K562 (cell line): ENCODE data around the gene MRPL37. TPM values are rescaled to one million over a fixed set of nuclear protein-coding genes. Genes with fewer than 3 reads are reported as not detected.

Experiments used
- ATAC-seq: fragments of 200-7000 bp; cut with Tn5 transposase; 3 replicates; pipeline ENCODE4 v1.9.1; 2020; ENCODE audit warnings: moderate library complexity
- BruUV-seq: library from RNA; stranded (reverse); fragments of 400-500 nt; replicated peaks from 2 replicates; lab custom pipeline; 2021; lab: Mats Ljungman, UMichigan
- CTCF ChIA-PET: fragments of 300-600 bp; formaldehyde crosslinking; extraction: SDS; loops from one replicate; lab custom pipeline; 2021; ENCODE audit warnings: low intra/inter-chr PET ratio; lab: Yijun Ruan, JAX
- POLR2A ChIA-PET: fragments of 300-600, 350-650 bp; sonication (Branson Sonifier 250); formaldehyde crosslinking; extraction: SDS; loops from one replicate; lab custom pipeline; 2021; ENCODE audit warnings: antibody characterized with exemption, inconsistent platforms; lab: Yijun Ruan, JAX
- DNase-seq, 4 experiments: peaks; one replicate each; pipeline versions ENCODE4 v3.0.0 to v3.0.0-alpha.2; 2011 to 2018; ENCODE audit warnings: low spot score in 3 of 4, mixed read lengths in 3 of 4; ENCODE audit errors: extremely low read depth in 1 of 4
- FAIRE-seq: peaks from 2 replicates; lab custom pipeline; 2011; peaks lifted over from hg19 to GRCh38; lab: Jason Lieb, UNC
- H2AFZ ChIP-seq: 2 replicates; pipeline ENCODE4 v1.6.0; 2011; ENCODE audit warnings: low read depth, low read length, control low read depth, inconsistent platforms
- H3K27ac ChIP-seq: fragments of 200-600 bp; 3 replicates; pipeline ENCODE4 v1.8.0; 2011; ENCODE audit warnings: low read depth, mild to moderate bottlenecking, control low read depth, inconsistent platforms, low read length, moderate library complexity, mixed read lengths; ENCODE audit errors: extremely low read depth
- H3K27me3 ChIP-seq, 2 experiments: fragments of 300-600 bp in 1 of 2; 2 replicates in 1 of 2; 3 replicates in 1 of 2; pipeline versions ENCODE4 v1.6.0 to v1.8.0; 2011; ENCODE audit warnings: inconsistent platforms in 2 of 2, low read length in 2 of 2, mild to moderate bottlenecking in 1 of 2, mixed read lengths in 1 of 2, moderate library complexity in 1 of 2; ENCODE audit not compliant: control insufficient read depth in 2 of 2, insufficient read depth in 2 of 2
- H3K36me3 ChIP-seq: fragments of 300-600 bp; 3 replicates; pipeline ENCODE4 v1.8.0; 2011; ENCODE audit warnings: mild to moderate bottlenecking, low read length, inconsistent platforms; ENCODE audit not compliant: control insufficient read depth, insufficient read depth
- H3K4me1 ChIP-seq, 2 experiments: fragments of 200-600 bp in 1 of 2; replicated peaks in 1 of 2; 2 replicates in 1 of 2; 3 replicates in 1 of 2; pipeline versions ENCODE4 v1.5.1 to v1.8.0; 2011; ENCODE audit warnings: inconsistent platforms in 2 of 2, low read length in 2 of 2, mild to moderate bottlenecking in 1 of 2, mixed read lengths in 1 of 2, moderate library complexity in 1 of 2; ENCODE audit not compliant: control insufficient read depth in 2 of 2, insufficient read depth in 2 of 2
- H3K4me2 ChIP-seq: 2 replicates; pipeline ENCODE4 v1.6.1; 2011; ENCODE audit warnings: low read length, control low read depth, inconsistent platforms, mixed read lengths; ENCODE audit not compliant: insufficient read depth
- H3K4me3 ChIP-seq: fragments of 200-600 bp; sonication (generic), shearing (Covaris generic); 2 replicates; pipeline ENCODE4 v1.5.1; 2016; ENCODE audit warnings: control low read depth, inconsistent platforms
- H3K79me2 ChIP-seq: fragments of 200-600 bp; 3 replicates; pipeline ENCODE4 v1.8.0; 2011; ENCODE audit warnings: low read length, inconsistent platforms; ENCODE audit not compliant: control insufficient read depth, insufficient read depth
- H3K9ac ChIP-seq, 2 experiments: 2 replicates each; pipeline versions ENCODE4 v1.6.0 to v1.6.1; 2011; ENCODE audit warnings: low read depth in 2 of 2, low read length in 2 of 2, control low read depth in 1 of 2, inconsistent platforms in 1 of 2, mild to moderate bottlenecking in 1 of 2, mixed read lengths in 1 of 2; ENCODE audit not compliant: insufficient read depth in 1 of 2
- H3K9me1 ChIP-seq: one replicate; pipeline ENCODE4 v1.6.0; 2011; ENCODE audit warnings: inconsistent platforms, mild to moderate bottlenecking, low read length, moderate library complexity; ENCODE audit not compliant: control insufficient read depth, insufficient read depth
- H3K9me3 ChIP-seq: replicated peaks from 2 replicates; pipeline ENCODE4 v1.5.1; 2011; ENCODE audit warnings: low read depth, low read length, inconsistent platforms; ENCODE audit not compliant: control insufficient read depth, insufficient read depth
- H4K20me1 ChIP-seq: replicated peaks from 2 replicates; pipeline ENCODE4 v1.6.1; 2011; ENCODE audit warnings: low read length, inconsistent platforms, mixed read lengths; ENCODE audit not compliant: control insufficient read depth, insufficient read depth
- CREB5 ChIP-seq: fragments of 250-450 bp; sonication (Bioruptor Pico); IDR thresholded peaks from 2 replicates; pipeline ENCODE4 v1.5.0; 2020; ENCODE audit warnings: mild to moderate bottlenecking
- DPF2 ChIP-seq: fragments of 450-650 bp; IDR thresholded peaks from 2 replicates; pipeline ENCODE4 v1.6.1; 2016
- ELF1 ChIP-seq: fragments of 200-800 bp; sonication (Bioruptor generic); IDR thresholded peaks from 2 replicates; pipeline ENCODE4 v1.6.1; 2016; ENCODE audit warnings: missing genetic modification characterization, missing compliant biosample characterization
- HDAC2 ChIP-seq: fragments of 450-650 bp; IDR thresholded peaks from 2 replicates; pipeline ENCODE4 v1.6.1; 2016; ENCODE audit warnings: mild to moderate bottlenecking
- KAT8 ChIP-seq: fragments of 450-650 bp; IDR thresholded peaks from 2 replicates; pipeline ENCODE4 v1.6.1; 2016; ENCODE audit warnings: low read depth, mild to moderate bottlenecking
- MXD1 ChIP-seq: fragments of 250-450 bp; sonication (Bioruptor Pico); IDR thresholded peaks from 2 replicates; pipeline ENCODE4 v1.8.0; 2021; ENCODE audit warnings: borderline replicate concordance, mild to moderate bottlenecking, moderate library complexity; ENCODE audit not compliant: poor library complexity, severe bottlenecking
- POLR2B ChIP-seq: fragments of 450-650 bp; IDR thresholded peaks from 2 replicates; pipeline ENCODE4 v1.6.1; 2018; ENCODE audit warnings: low read depth; ENCODE audit not compliant: partially characterized antibody
- RBBP5 ChIP-seq: fragments of 200-600 bp; sonication (generic); IDR thresholded peaks from 2 replicates; pipeline ENCODE4 v1.6.1; 2012; ENCODE audit warnings: borderline replicate concordance, mild to moderate bottlenecking, low read length, control low read depth, inconsistent platforms; ENCODE audit not compliant: insufficient read depth, poor library complexity, severe bottlenecking
- SNAPC5 ChIP-seq: fragments of 250-450 bp; sonication (Bioruptor Pico); IDR thresholded peaks from 2 replicates; pipeline ENCODE4 v1.8.0; 2021; ENCODE audit warnings: moderate library complexity, mild to moderate bottlenecking, inconsistent platforms
- SNRNP70 ChIP-seq: fragments of 200-400 bp; formaldehyde crosslinking; optimal IDR thresholded peaks from 2 replicates; pipeline ENCODE3; 2017; ENCODE audit warnings: low read depth, low read length
- VEZF1 ChIP-seq: fragments of 200-800 bp; sonication (Bioruptor generic); IDR thresholded peaks from 2 replicates; pipeline ENCODE4 v1.6.1; 2017; ENCODE audit warnings: missing genetic modification characterization, missing compliant biosample characterization
- ZBED1 ChIP-seq: IDR thresholded peaks from 2 replicates; pipeline ENCODE4 v1.6.1; 2014
- ZNF354B ChIP-seq: fragments of 250-450 bp; sonication (Bioruptor Pico); IDR thresholded peaks from 2 replicates; pipeline ENCODE4 v1.4.0; 2020
- ZNF445 ChIP-seq: fragments of 250-450 bp; sonication (Bioruptor Pico); IDR thresholded peaks from 2 replicates; pipeline ENCODE4 v1.4.0; 2020; ENCODE audit warnings: low read depth, mild to moderate bottlenecking, moderate library complexity
- WGBS: fragments of 100-300 bp; shearing (Covaris generic); methylation state at CpG from one replicate; pipeline ENCODE4 v1.1.6; 2016; ENCODE audit warnings: low coverage, mixed read lengths; ENCODE audit not compliant: insufficient coverage; ENCODE audit errors: missing lambda C conversion rate; 5-methylcytosine and 5-hydroxymethylcytosine counted together
- in situ Hi-C: fragments of 300-500 bp; cut with MboI; formaldehyde crosslinking; loops from 4 replicates; pipeline ENCODE4 v1.15.0; 2018; ENCODE audit warnings: inconsistent platforms, mixed read lengths
- intact Hi-C: fragments of 100-400 bp; cut with micrococcal nuclease; formaldehyde crosslinking; loops from 2 replicates; pipeline ENCODE4 v1.14.2; 2022
- polyA plus RNA-seq, 8 experiments: library from polyadenylated mRNA; depleted of rRNA in 4 of 8; stranded (reverse) in 5 of 8; unstranded in 3 of 8; fragments of >200 nt; fragmentation: Nextera tagmentation in 2 of 8; fragmentation: Illumina TruSeq in 1 of 8; extraction: Ambion mirVana in 2 of 8; extraction: Trizol in 1 of 8; gene quantifications; 2 replicates each; pipeline versions ENCODE4 v1.2.1 to v1.2.3, GENCODE V29; 2011 to 2014; ENCODE audit warnings: inconsistent platforms in 1 of 8, missing spikeins in 1 of 8
- total RNA-seq, 7 experiments: library from RNA; depleted of rRNA in 6 of 7; stranded (reverse); fragments of >200 nt in 6 of 7; fragmentation: Illumina TruSeq in 2 of 7; extraction: Trizol in 2 of 7; gene quantifications; 2 replicates each; pipeline versions ENCODE4 v1.2.1 to v1.2.3, GENCODE V29; 2011 to 2021; ENCODE audit warnings: low replicate concordance in 1 of 7

Gene MRPL37
- total and polyA plus RNA-seq, 9 of the 15 experiments (the other 6 are each of a cell fraction or from before 2014, with no cell fraction given) = 52.2 to 303 (median 180) TPM

- CTCF ChIA-PET = no interaction called here
- DNase-seq = no peak
- 82% methylated on average over 2 of the region's 2 CpGs for WGBS
- no peak overlapping the region for H2AFZ ChIP-seq
- no peak overlapping the region for H3K27ac ChIP-seq
- POLR2A ChIA-PET = interaction anchor here (0.6 kb wide), 1 partner anchor 453 kb away, joined by 5 read pairs; no protein-coding TSS in a partner anchor
- BruUV-seq = no TSS peak
- no peak overlapping the region for H3K4me2 ChIP-seq
- intact Hi-C loops = no loop called here
- no peak for TF ChIP-seq RBBP5
- no peak for TF ChIP-seq SNRNP70
- TF ChIP-seq SNAPC5 (CRISPR knock-in tag) = no peak
- TF ChIP-seq ZNF354B (CRISPR knock-in tag) = no peak
- TF ChIP-seq KAT8 = no peak
- TF ChIP-seq POLR2B = no peak
- TF ChIP-seq HDAC2 = no peak
- no peak for TF ChIP-seq VEZF1 (CRISPR knock-in tag)
- TF ChIP-seq ZBED1 = no peak
- no peak for TF ChIP-seq ELF1 (tag)
- no peak for TF ChIP-seq CREB5 (CRISPR knock-in tag)
- no peak for TF ChIP-seq MXD1 (CRISPR knock-in tag)
- TF ChIP-seq DPF2 = no peak
- TF ChIP-seq ZNF445 (CRISPR knock-in tag) = no peak
- TF ChIP-seq, all 486 proteins: peak for 0
- Histone ChIP-seq H4K20me1 (peaks cover 11% of the 10 kb centered on the region), H3K79me2 (no peaks in the 10 kb centered on the region), H3K9ac (no peak overlapping the region), H3K4me1 (peaks cover 9 to 23% of the 10 kb centered on the region in 2 experiments), H3K36me3 (peaks cover 46% of the 10 kb centered on the region), H3K27me3 (no peaks in the 10 kb centered on the region), H3K4me3 (no peak overlapping the region), H3K9me3 (no peaks in the 10 kb centered on the region), H3K9me1 (no peaks in the 10 kb centered on the region)
- in situ Hi-C loops = no loop called here
- ATAC-seq (no peak), FAIRE-seq (no peak)
Observed at GRCh38 chr1:54234284-54234683, 34.3 kb downstream of the MRPL37 start.
